DOHH2 (cell line): ENCODE results near the gene AUTS2.
A peak's percentile ranks its signal among the peaks of the same experiment; 100 is the strongest.

Experiments used
- H3F3A ChIP-seq: fragments of 200-600 bp; sonication (generic), shearing (Covaris generic); 2 replicates; pipeline ENCODE4 v1.6.0; 2016; ENCODE audit warnings: antibody characterized with exemption, mild to moderate bottlenecking; ENCODE audit not compliant: control insufficient read depth, insufficient read depth
- H3K27ac ChIP-seq: fragments of 200-600 bp; sonication (generic); 2 replicates; pipeline ENCODE4 v1.5.1; 2014; ENCODE audit warnings: low read depth, mild to moderate bottlenecking, low read length, moderate library complexity
- H3K27me3 ChIP-seq: fragments of 200-600 bp; sonication (generic); 2 replicates; pipeline ENCODE4 v1.6.1; 2014; ENCODE audit warnings: mild to moderate bottlenecking, low read length, mixed read lengths; ENCODE audit not compliant: control insufficient read depth
- H3K36me3 ChIP-seq: fragments of 200-600 bp; sonication (generic); 2 replicates; pipeline ENCODE4 v1.6.1; 2014; ENCODE audit warnings: mild to moderate bottlenecking, low read length, moderate library complexity, mixed read lengths; ENCODE audit not compliant: control insufficient read depth
- H3K4me1 ChIP-seq: fragments of 200-600 bp; sonication (generic); 2 replicates; pipeline ENCODE4 v1.6.1; 2014; ENCODE audit warnings: mild to moderate bottlenecking, low read length, mixed read lengths; ENCODE audit not compliant: control insufficient read depth
- H3K4me2 ChIP-seq: fragments of 200-600 bp; sonication (generic); 2 replicates; pipeline ENCODE4 v1.6.0; 2014; ENCODE audit warnings: mild to moderate bottlenecking, low read length, moderate library complexity
- H3K4me3 ChIP-seq: fragments of 200-600 bp; sonication (generic); 2 replicates; pipeline ENCODE4 v1.5.1; 2014; ENCODE audit warnings: mild to moderate bottlenecking, low read length, mixed read lengths
- H3K79me2 ChIP-seq: fragments of 200-600 bp; sonication (generic); 2 replicates; pipeline ENCODE4 v1.6.1; 2014; ENCODE audit warnings: mild to moderate bottlenecking, low read length, mixed read lengths; ENCODE audit not compliant: control insufficient read depth
- H3K9me2 ChIP-seq: fragments of 200-600 bp; sonication (generic); replicated peaks from 2 replicates; pipeline ENCODE4 v1.6.1; 2014; ENCODE audit warnings: mild to moderate bottlenecking, low read length, mixed read lengths; ENCODE audit not compliant: control insufficient read depth
- H3K9me3 ChIP-seq: fragments of 200-600 bp; sonication (generic); 2 replicates; pipeline ENCODE4 v1.6.1; 2014; ENCODE audit warnings: antibody characterized with exemption, low read length, mixed read lengths; ENCODE audit not compliant: control insufficient read depth, insufficient read depth
- H4K20me1 ChIP-seq: fragments of 200-600 bp; sonication (generic); 2 replicates; pipeline ENCODE4 v1.6.0; 2014; ENCODE audit warnings: low read depth, mild to moderate bottlenecking, antibody characterized with exemption, low read length, moderate library complexity; ENCODE audit not compliant: control insufficient read depth, insufficient read depth
- EZH2phosphoT487 ChIP-seq: fragments of 200-600 bp; sonication (generic); IDR thresholded peaks from 2 replicates; pipeline ENCODE4 v1.6.1; 2017; ENCODE audit warnings: borderline replicate concordance, mild to moderate bottlenecking, antibody characterized with exemption, low read length, moderate library complexity, mixed read lengths
- TF ChIP-seq, protein P1 (sequence below): fragments of 200-600 bp; sonication (generic); IDR thresholded peaks from one replicate; pipeline ENCODE4 v1.5.1; 2014; ENCODE audit warnings: antibody characterized with exemption, mild to moderate bottlenecking, low read depth, low read length; ENCODE audit not compliant: poor library complexity, severe bottlenecking

AUTS2 gene

DNA sequence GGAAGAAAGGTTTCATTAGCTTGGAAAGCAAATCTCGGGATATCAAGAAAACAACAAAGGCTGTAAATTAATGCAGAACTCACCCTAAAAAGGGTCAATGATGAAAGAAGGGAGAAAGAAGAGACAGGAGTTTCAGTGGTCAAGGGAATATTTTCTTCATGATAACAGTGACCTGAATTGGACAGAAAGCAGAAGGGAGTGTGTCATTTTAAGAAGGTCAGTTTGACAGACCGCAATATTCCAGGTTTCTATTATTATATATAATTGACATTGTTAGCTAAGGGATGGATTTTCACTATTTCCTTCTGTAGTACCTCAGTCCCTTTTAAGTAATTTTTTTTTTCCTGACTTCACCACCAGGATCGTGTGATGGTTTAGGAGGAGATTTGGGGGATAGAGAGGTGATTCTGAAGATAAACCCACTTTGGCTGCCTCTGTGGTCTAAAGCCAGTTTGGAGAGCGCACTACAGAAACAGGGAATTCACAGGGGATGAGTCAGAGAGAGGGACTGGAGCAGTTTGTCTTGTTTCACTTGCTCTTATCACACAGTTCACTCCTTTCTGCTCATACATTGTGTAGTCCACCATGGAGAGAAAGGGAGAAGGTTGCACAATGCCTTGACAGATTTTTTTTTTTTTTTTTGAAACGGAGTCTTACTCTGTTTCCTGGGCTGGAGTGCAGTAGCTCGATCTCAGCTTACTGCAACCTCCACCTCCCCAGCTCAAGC, 417.9 kb downstream of the AUTS2 start:
- TF ChIP-seq EZH2phosphoT487: no peak
- TF ChIP-seq, protein P1, sequence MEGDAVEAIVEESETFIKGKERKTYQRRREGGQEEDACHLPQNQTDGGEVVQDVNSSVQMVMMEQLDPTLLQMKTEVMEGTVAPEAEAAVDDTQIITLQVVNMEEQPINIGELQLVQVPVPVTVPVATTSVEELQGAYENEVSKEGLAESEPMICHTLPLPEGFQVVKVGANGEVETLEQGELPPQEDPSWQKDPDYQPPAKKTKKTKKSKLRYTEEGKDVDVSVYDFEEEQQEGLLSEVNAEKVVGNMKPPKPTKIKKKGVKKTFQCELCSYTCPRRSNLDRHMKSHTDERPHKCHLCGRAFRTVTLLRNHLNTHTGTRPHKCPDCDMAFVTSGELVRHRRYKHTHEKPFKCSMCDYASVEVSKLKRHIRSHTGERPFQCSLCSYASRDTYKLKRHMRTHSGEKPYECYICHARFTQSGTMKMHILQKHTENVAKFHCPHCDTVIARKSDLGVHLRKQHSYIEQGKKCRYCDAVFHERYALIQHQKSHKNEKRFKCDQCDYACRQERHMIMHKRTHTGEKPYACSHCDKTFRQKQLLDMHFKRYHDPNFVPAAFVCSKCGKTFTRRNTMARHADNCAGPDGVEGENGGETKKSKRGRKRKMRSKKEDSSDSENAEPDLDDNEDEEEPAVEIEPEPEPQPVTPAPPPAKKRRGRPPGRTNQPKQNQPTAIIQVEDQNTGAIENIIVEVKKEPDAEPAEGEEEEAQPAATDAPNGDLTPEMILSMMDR: no peak
- H3K4me2 ChIP-seq: peak overlapping the region; percentile 80; the same call in 1 of the 2 replicates
- peaks cover 53% of the 10 kb centered on the region for H3K4me1 ChIP-seq

DNA sequence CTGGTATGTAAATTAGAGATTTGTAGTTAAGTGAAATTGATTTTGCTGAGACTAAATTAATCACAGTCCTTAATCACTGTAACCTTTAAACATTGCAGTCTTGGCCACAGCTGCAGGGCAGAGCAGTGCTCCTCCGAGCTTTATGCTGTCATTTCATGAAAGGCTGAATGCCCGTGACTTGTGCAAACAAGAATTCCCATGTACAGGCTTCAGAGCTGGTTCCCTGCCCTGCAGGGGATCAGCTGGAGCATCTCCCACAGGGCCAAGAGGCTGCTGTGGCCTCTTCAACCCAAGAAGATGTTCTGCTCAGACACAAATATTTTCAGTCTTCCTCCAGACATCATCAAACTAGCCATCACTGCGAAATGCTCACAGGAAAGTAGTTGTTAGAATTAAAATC, 419.1 kb downstream of the AUTS2 start:
- Histone ChIP-seq H3K4me2 (no peak overlapping the region), H3K36me3 (no peaks in the 10 kb centered on the region)
- no peak for TF ChIP-seq EZH2phosphoT487

More for the DNA sequence above, 417.9 kb downstream of the AUTS2 start:
- Histone ChIP-seq H3K9me3 (no peaks in the 10 kb centered on the region), H3K27me3 (no peaks in the 10 kb centered on the region), H3F3A (peaks cover 10% of the 10 kb centered on the region; the same call in 1 of the 2 replicates), H3K79me2 (peaks cover 33% of the 10 kb centered on the region), H3K27ac (no peak overlapping the region), H3K9me2 (no peaks in the 10 kb centered on the region), H4K20me1 (no peaks in the 10 kb centered on the region), H3K36me3 (no peaks in the 10 kb centered on the region), H3K4me3 (no peak overlapping the region)

DNA sequence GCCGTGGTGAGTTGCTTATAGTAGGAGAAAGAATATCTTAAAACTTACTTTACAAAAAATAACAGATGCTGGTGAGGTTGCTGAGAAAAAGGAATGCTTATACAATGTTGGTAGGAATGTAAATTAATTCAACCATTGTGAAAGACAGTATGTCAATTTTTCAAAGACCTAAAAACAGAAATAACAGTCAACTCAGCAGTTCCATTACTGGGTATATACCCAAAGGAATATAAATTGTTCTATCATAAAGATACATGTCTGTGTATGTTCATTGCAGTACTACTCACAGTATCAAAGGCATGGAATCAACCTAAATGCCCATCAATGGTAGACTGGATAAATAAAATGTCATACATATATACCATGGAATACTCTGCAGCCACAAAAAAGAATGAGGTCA, 420.4 kb downstream of the AUTS2 start:
- Histone ChIP-seq H3K36me3 (no peaks in the 10 kb centered on the region), H4K20me1 (no peaks in the 10 kb centered on the region), H3F3A (peaks cover 4% of the 10 kb centered on the region; the same call in 1 of the 2 replicates), H3K9me2 (no peaks in the 10 kb centered on the region), H3K9me3 (no peaks in the 10 kb centered on the region), H3K4me1 (peaks cover 33% of the 10 kb centered on the region), H3K27me3 (no peaks in the 10 kb centered on the region), H3K79me2 (peaks cover 23% of the 10 kb centered on the region), H3K4me3 (no peak overlapping the region), H3K27ac (no peak overlapping the region), H3K4me2 (no peak overlapping the region)
- TF ChIP-seq EZH2phosphoT487: no peak
- TF ChIP-seq, protein P1: no peak

More for the DNA sequence above, 419.1 kb downstream of the AUTS2 start:
- peaks cover 45% of the 10 kb centered on the region for H3K4me1 ChIP-seq
- H3K9me2 ChIP-seq: no peaks in the 10 kb centered on the region
- H3K79me2 ChIP-seq: peaks cover 27% of the 10 kb centered on the region
- H3K9me3 ChIP-seq: no peaks in the 10 kb centered on the region
- H4K20me1 ChIP-seq: no peaks in the 10 kb centered on the region
- no peak overlapping the region for H3K27ac ChIP-seq
- peaks cover 9% of the 10 kb centered on the region; the same call in 1 of the 2 replicates for H3F3A ChIP-seq
- H3K27me3 ChIP-seq: no peaks in the 10 kb centered on the region
- H3K4me3 ChIP-seq: no peak overlapping the region

DNA sequence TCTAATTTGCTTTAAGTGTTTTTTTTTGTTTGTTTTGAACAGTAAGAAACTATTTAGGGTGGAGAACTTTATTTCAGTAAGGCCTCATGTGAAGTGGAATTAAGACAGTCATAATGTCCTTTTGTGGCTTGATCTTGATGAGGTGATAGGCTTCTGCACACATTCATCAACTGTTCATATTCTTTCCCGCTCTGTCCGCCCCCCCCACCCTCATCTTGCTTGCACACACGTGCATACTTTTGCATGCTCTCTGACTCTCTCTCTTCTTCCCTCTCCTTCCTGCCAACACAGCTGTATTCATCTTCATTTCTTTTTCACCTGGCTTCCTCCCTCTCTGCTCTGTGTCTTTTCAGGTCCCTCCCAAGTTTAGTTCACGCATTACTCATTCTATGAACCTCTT, 429.6 kb downstream of the AUTS2 start:
- H4K20me1 ChIP-seq: no peaks in the 10 kb centered on the region
- TF ChIP-seq EZH2phosphoT487: no peak
- TF ChIP-seq, protein P1: no peak
- peaks cover 65% of the 10 kb centered on the region for H3K79me2 ChIP-seq
- peak overlapping the region; percentile 86 for H3K27ac ChIP-seq
- peaks cover 25% of the 10 kb centered on the region for H3K9me3 ChIP-seq
- peaks cover 32% of the 10 kb centered on the region for H3F3A ChIP-seq
- peaks cover 12% of the 10 kb centered on the region; the same call in 1 of the 2 replicates for H3K36me3 ChIP-seq
- peak overlapping the region; percentile 62 for H3K4me3 ChIP-seq
- peaks cover 93% of the 10 kb centered on the region for H3K4me1 ChIP-seq
- peak overlapping the region; percentile 76 for H3K4me2 ChIP-seq
- H3K9me2 ChIP-seq: no peaks in the 10 kb centered on the region
- no peaks in the 10 kb centered on the region for H3K27me3 ChIP-seq
